ENCODE measurements around the gene POLR2B. TPM values are rescaled to one million over a fixed set of nuclear protein-coding genes. Genes with fewer than 3 reads are reported as not detected.
A peak's percentile ranks its signal among the peaks of the same experiment; 100 is the strongest.

Gene POLR2B
- total RNA-seq, 2 experiments from 2014 or later: 70.0 to 72.5 TPM

GRCh38 chr4:56986192-56986591 is 7.5 kb downstream of the POLR2B start:
- Histone ChIP-seq H3K9me3 (ENCODE audit: control insufficient read depth in 1 of 2, insufficient read depth in 1 of 2, low read length in 2 of 2) (no peaks in the 10 kb centered on the region), H3K27ac (ENCODE audit: low read depth in 1 of 2, low read length in 2 of 2) (no peak overlapping the region), H3K4me1 (ENCODE audit: insufficient read depth, low read length) (peaks cover 26% of the 10 kb centered on the region), H3K36me3 (ENCODE audit: insufficient read depth, low read length) (peaks cover 76% of the 10 kb centered on the region), H3K27me3 (ENCODE audit: control insufficient read depth in 1 of 2, insufficient read depth in 2 of 2, low read length in 2 of 2) (no peaks in the 10 kb centered on the region), H3K4me3 (ENCODE audit: low read length) (no peak overlapping the region)
- DNase-seq (no peak), ATAC-seq (ENCODE audit: poor library complexity) (no peak)
- Mint-ChIP-seq H3K36me3 (ENCODE audit: low read depth) (peaks cover 85% of the 10 kb centered on the region), H3K27ac (no peak overlapping the region), H3K9me3 (no peaks in the 10 kb centered on the region), H3K4me3 (no peak overlapping the region), H3K4me1 (ENCODE audit: low read depth) (peaks cover 62% of the 10 kb centered on the region), H3K27me3 (no peaks in the 10 kb centered on the region)
- ChIA-PET CTCF (no interaction called here), POLR2A (interaction anchor here (0.6 to 3.0 kb wide), 2 partner anchors 8 to 77 kb away, joined by 3 to 14 read pairs; partner anchors contain the start of genes NOA1 and POLR2B)
- TF ChIP-seq CTCF (IDR thresholded peaks at IDR 0.05): no peak
- intact Hi-C loops (cut with DNase I, micrococcal nuclease): loop anchor here in 1 of 2 experiments (10.0 kb wide), 1 partner anchor 521 kb away; the partner anchor contains the start of gene SRP72

GRCh38 chr4:56986952-56987351 is 8.3 kb downstream of the POLR2B start:
- no peak overlapping the region for H3K4me3 ChIP-seq (ENCODE audit: low read length)
- ChIA-PET CTCF (no interaction called here), POLR2A (interaction anchor here (3.0 kb wide), 1 partner anchor 8 kb away, joined by 14 read pairs; the partner anchor contains the start of genes NOA1 and POLR2B)
- Mint-ChIP-seq H3K27ac (no peak overlapping the region), H3K9me3 (no peaks in the 10 kb centered on the region), H3K4me1 (ENCODE audit: low read depth) (peaks cover 62% of the 10 kb centered on the region), H3K36me3 (ENCODE audit: low read depth) (peaks cover 86% of the 10 kb centered on the region), H3K27me3 (no peaks in the 10 kb centered on the region), H3K4me3 (no peak overlapping the region)
- H3K27me3 ChIP-seq (ENCODE audit: control insufficient read depth in 1 of 2, insufficient read depth in 2 of 2, low read length in 2 of 2): no peaks in the 10 kb centered on the region
- no peak overlapping the region for H3K27ac ChIP-seq (ENCODE audit: low read depth in 1 of 2, low read length in 2 of 2)
- no peak for DNase-seq
- H3K36me3 ChIP-seq (ENCODE audit: insufficient read depth, low read length): peaks cover 78% of the 10 kb centered on the region
- no peak for TF ChIP-seq CTCF (IDR thresholded peaks at IDR 0.05)
- no peak for ATAC-seq (ENCODE audit: poor library complexity)
- no peaks in the 10 kb centered on the region for H3K9me3 ChIP-seq (ENCODE audit: control insufficient read depth in 1 of 2, insufficient read depth in 1 of 2, low read length in 2 of 2)
- H3K4me1 ChIP-seq (ENCODE audit: insufficient read depth, low read length): peaks cover 23% of the 10 kb centered on the region
- intact Hi-C loops (cut with DNase I, micrococcal nuclease): loop anchor here in 1 of 2 experiments (10.0 kb wide), 1 partner anchor 522 kb away; the partner anchor contains the start of gene SRP72

- no peaks in the 10 kb centered on the region for H3K27me3 ChIP-seq (ENCODE audit: control insufficient read depth in 1 of 2, insufficient read depth in 2 of 2, low read length in 2 of 2)
- H3K27ac ChIP-seq (ENCODE audit: low read depth in 1 of 2, low read length in 2 of 2): no peak overlapping the region
- H3K27ac Mint-ChIP-seq: peak overlapping the region; percentile 53
- no peak overlapping the region for H3K4me3 ChIP-seq (ENCODE audit: low read length)
- DNase-seq (no peak), ATAC-seq (ENCODE audit: poor library complexity) (no peak)
- no peaks in the 10 kb centered on the region for H3K27me3 Mint-ChIP-seq
- peaks cover 87% of the 10 kb centered on the region for H3K36me3 ChIP-seq (ENCODE audit: insufficient read depth, low read length)
- TF ChIP-seq CTCF (IDR thresholded peaks at IDR 0.05): no peak
- CTCF ChIA-PET: interaction anchor here (1.2 kb wide), 1 partner anchor 14 kb away, joined by 3 read pairs; no protein-coding TSS in a partner anchor
- H3K9me3 Mint-ChIP-seq: no peaks in the 10 kb centered on the region
- POLR2A ChIA-PET: interaction anchor here (1.7 to 3.3 kb wide), 3 partner anchors 8 to 82 kb away, joined by 4 to 25 read pairs (median 5); partner anchors contain the start of genes NOA1 and POLR2B
- no peaks in the 10 kb centered on the region for H3K9me3 ChIP-seq (ENCODE audit: control insufficient read depth in 1 of 2, insufficient read depth in 1 of 2, low read length in 2 of 2)
- peaks cover 95% of the 10 kb centered on the region for H3K36me3 Mint-ChIP-seq (ENCODE audit: low read depth)
- intact Hi-C loops (cut with DNase I, micrococcal nuclease): no loop called here
- peaks cover 4% of the 10 kb centered on the region for H3K4me1 ChIP-seq (ENCODE audit: insufficient read depth, low read length)
- no peak overlapping the region for H3K4me3 Mint-ChIP-seq
- peaks cover 43% of the 10 kb centered on the region for H3K4me1 Mint-ChIP-seq (ENCODE audit: low read depth)
Measured at GRCh38 chr4:56990109-56990905, 11.6 kb downstream of the POLR2B start.
